Right ventricle myocardium inferior (tissue), 1 donor: ENCODE measurements around the gene CNTNAP2. TPM values are rescaled to one million over a fixed set of nuclear protein-coding genes. Genes with fewer than 3 reads are reported as not detected.
A peak's percentile ranks its signal among the peaks of the same experiment; 100 is the strongest.

Source experiments
- ATAC-seq: fragments of 200-7000 bp; cut with Tn5 transposase; one replicate; pipeline ENCODE4 v1.9.1; 2020; ENCODE audit warnings: mild to moderate bottlenecking, moderate library complexity
- DNase-seq: peaks from one replicate; pipeline ENCODE4 v3.0.0; 2021; ENCODE audit errors: missing footprints
- intact Hi-C: fragments of 100-400 bp; cut with DNase I; formaldehyde crosslinking; loops from one replicate; pipeline ENCODE4 v1.11.0; 2022
- total RNA-seq: library from RNA; stranded (reverse); fragmentation: NEBNext Ultra II Directional; extraction: Animal tissue kit (Norgen Biotek cat#: 25700); gene quantifications from one replicate; pipeline ENCODE4 v1.2.1, GENCODE V29; 2021
- donor health status: DM: no; HTN: yes; CAD: no; lungs with severe emphysema.

Gene CNTNAP2
- total RNA-seq, 1 donor from 2014 or later: 0.65 TPM

DNA sequence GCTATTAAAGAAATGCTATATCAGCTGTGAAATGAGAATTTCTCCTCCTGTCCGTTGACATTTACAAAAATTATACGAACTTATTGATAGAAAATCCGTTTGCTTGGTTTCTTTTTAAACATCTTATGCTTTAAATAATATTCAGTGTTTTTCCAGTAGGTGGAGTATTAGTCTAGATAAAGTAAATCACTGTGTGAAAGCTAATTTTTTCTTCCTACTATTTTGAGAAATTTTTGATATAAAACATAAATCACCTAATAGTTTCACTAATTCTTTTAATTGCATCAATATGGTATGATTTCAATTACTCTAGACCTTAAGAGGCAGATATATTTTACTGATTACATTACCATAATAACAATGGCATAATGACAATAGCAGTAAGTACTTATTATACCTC, 2138.7 kb downstream of the CNTNAP2 start:
- DNase-seq (no peak), ATAC-seq (no peak)
- intact Hi-C loops: no loop called here

DNA sequence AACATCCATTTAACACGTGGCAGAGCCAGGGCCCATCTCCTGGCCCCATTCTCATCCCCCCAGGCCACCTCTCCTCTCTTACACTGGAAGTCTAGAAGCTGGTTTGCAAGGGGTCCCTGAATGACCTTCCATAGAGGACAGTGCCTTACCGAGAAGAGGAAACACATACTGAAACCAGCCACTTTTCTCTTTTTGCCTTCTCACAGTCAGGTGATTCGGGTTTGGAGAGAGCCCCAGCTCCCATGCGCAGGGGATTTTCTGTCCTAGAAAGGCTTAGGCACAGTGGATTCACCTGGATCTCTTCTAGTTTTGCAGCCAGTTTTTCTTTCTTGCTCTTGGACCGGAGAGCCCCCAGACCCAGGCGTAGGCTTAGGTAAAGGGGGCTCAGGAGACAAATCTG, 2139.8 kb downstream of the CNTNAP2 start:
- ATAC-seq (no peak), DNase-seq (no peak)
- intact Hi-C loops: no loop called here

DNA sequence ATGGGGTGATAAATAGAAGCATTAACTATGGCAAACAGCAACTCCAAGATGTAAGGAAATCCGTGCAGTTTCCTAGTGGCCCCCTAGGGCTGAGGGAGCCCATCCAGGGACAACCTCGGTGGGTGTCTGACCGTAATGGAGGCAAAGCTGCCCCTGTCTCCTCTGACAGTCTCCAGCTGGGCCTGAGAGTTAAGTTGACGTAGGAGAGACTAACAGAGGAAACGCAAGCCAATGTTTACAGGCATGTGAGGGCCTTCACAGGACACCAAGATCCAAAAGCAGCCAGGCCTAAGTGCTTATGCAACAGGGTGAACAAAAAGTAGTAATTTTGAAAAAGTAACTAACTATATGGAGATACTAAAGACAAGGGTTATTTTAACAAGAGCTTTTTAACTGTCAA, 2144.0 kb downstream of the CNTNAP2 start:
- intact Hi-C loops: loop anchor here (5.0 to 10.0 kb wide), 2 partner anchors 704 to 1013 kb away; no protein-coding TSS in a partner anchor

GRCh38 chr7:148261523-148261922, 2144.9 kb downstream of the CNTNAP2 start:
- ATAC-seq (no peak), DNase-seq (no peak)
- intact Hi-C loops: loop anchor here (5.0 to 10.0 kb wide), 2 partner anchors 703 to 1014 kb away; no protein-coding TSS in a partner anchor

More for the DNA sequence above, 2144.0 kb downstream of the CNTNAP2 start:
- ATAC-seq (peak; percentile 84), DNase-seq (no peak)

- no peak for ATAC-seq
- intact Hi-C loops: loop anchor here (5.0 to 10.0 kb wide), 2 partner anchors 703 to 1015 kb away; no protein-coding TSS in a partner anchor
These were observed 2145.5 kb downstream of the CNTNAP2 start for GRCh38 chr7:148261996-148262688.

DNA sequence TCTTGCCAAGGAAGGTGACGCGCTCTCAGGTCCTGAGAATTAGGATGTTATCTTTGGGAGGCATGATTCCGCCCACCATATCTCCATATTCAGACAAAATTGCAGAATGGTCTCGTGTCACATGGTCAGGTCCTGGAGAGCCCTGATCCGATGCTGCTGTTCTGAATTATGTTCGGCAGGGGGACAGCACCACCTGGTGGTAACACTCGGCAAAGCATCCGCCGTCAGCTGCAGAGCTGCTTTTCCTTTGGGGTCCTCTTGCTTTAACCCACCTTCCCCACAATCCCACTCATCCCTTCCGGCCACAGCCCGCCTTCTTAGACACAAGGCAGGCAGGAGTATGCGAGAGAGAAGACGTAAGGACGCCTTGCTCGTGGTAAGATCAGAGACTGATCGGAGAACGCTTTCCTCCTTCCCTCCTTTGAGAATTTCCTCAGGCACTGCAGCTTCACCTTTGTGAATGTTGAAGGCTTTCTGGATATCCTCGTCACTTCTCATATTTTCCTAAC, 2146.2 kb downstream of the CNTNAP2 start:
- DNase-seq: peak; percentile 75
- ATAC-seq: peak; percentile 80
- intact Hi-C loops: loop anchor here (5.0 to 10.0 kb wide), 2 partner anchors 702 to 1015 kb away; no protein-coding TSS in a partner anchor

More at GRCh38 chr7:148261996-148262688, 2145.5 kb downstream of the CNTNAP2 start:
- DNase-seq: no peak

DNA sequence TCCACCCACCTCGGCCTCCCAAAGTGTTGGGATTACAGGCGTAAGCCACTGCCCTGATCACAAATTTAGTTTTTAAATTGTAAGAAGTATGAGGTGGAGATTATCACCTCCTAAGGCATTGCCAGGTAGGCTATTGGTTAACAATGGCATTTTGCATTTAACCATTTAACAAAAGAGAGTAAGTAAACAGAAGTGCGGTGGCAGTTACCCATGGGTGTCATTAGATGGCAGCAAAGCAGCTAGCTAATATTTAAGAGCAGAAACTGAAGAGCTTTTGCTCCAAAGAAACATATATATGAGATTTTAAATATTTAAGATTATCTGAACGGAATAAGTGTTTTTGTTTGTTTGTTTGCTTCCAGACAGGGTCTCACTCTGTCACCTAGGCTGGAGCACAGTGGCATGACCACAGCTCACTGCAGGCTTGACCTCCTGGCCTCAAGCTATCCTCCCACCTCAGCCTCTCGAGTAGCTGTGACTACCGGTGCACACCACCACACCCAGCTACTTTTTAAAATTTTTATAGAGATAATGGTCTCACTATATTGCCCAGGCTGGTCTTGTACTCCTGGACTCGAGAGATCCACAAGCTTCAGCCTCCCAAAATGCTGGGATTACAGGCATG, 2148.4 kb downstream of the CNTNAP2 start:
- ATAC-seq (no peak), DNase-seq (no peak)
- intact Hi-C loops: loop anchor here (5.0 to 10.0 kb wide), 2 partner anchors 700 to 1018 kb away; no protein-coding TSS in a partner anchor

DNA sequence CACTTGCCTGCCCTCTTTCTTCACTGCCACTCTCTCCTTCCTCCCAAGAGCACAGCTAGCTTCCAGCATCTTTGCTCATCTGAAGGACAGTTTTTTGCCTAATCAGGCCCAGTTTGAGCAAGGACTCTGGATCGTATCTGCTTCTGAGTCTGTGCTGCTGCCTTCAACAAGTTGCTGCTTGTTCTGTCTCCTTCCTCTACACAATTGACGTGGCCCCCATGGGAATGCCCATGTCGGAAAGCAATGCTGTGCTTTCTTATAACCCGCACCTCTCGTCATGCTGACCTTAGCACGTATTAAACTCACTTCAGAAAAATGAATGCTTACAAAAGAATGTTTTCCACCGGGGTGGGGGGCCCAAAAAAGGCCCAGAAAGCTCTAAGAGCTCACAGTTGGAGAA, 2149.3 kb downstream of the CNTNAP2 start:
- intact Hi-C loops: loop anchor here (10.0 kb wide), 1 partner anchor 699 kb away; no protein-coding TSS in a partner anchor
- ATAC-seq: no peak
- DNase-seq: no peak

GRCh38 chr7:148266795-148267194, 2150.2 kb downstream of the CNTNAP2 start:
- intact Hi-C loops: loop anchor here (10.0 kb wide), 1 partner anchor 698 kb away; no protein-coding TSS in a partner anchor
- ATAC-seq: no peak
- DNase-seq: no peak

DNA sequence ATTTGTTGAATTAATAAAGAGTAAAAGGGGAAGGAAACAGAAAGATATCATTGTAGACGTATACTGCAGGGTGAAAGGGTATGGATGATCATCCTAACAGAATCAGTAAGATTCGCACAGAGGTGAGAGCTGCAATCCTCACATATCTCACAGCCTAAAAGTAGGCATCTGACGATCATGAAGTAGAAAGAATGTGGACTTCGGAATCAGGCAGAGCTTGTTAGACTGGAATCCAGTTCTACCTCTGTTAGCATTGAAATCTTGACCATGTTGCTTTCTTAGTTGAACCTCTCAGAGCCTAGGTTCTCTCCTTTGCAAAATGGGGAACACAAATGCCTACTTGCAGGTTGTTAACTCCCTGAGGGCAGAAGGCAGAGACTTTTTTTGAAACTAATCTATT, 2154.0 kb downstream of the CNTNAP2 start:
- no peak for ATAC-seq
- intact Hi-C loops: no loop called here
- no peak for DNase-seq

GRCh38 chr7:148274118-148274517, 2157.5 kb downstream of the CNTNAP2 start:
- DNase-seq (no peak), ATAC-seq (no peak)
- intact Hi-C loops: no loop called here

DNA sequence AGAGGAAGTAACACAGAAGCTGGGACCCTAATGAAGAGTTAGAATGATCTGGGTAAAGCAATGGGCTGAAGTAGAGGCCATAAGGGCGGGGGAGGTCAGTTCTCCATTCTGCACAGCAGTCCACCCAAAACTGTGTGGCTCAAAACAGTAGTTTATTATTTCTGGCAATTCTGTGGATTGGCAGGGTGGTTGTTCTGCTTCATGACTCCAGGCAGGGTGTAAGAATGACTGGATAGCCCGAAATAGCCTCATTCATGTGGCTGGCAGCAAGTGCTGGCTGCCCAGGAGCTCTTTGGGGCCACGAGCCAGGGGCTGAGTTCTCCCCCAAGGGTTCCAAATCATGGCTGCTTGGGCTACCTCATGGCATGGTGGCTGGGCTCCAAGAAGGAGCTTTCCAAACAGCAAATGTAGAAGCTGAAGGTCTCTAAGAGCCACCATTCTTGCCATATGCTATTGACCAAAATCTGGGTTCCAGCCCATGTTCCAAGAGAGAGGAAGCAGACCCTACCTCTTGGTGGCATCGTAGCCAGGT, 2158.8 kb downstream of the CNTNAP2 start:
- DNase-seq (no peak), ATAC-seq (no peak)
- intact Hi-C loops: no loop called here

DNA sequence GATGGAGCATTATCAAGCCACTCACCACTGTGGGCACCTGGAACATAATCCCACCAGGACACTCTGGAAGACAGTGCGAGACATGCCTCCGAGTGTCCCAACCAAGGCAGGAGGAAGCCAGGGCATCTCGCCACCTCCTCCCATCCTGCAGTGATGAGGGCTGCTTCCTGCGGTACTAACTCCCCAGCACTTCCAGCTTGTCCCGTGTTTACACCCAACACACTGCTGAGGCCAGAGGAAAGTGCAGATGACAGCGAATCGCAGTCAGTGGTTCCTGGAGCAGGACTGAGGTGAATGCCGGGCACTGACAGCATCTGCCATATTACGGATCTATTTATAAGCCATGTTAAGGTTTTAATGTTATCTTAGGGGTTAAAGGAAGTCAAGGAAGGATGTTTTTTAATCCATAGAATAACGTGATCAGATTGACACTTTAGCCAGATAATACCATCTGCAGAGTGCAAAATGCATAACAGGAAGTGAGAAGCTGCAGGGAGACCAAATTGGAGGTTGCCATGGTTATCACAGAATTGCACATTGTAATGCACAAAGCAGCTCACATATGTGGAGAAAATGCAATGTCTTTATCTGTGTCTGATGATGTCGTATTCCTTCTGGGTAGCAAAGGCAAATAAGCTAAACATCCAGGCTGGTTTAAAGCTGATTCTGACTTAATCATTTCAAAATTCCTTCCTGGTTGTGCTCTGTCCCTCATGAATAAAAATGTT, 2159.9 kb downstream of the CNTNAP2 start:
- intact Hi-C loops: no loop called here
- ATAC-seq (no peak), DNase-seq (no peak)

DNA sequence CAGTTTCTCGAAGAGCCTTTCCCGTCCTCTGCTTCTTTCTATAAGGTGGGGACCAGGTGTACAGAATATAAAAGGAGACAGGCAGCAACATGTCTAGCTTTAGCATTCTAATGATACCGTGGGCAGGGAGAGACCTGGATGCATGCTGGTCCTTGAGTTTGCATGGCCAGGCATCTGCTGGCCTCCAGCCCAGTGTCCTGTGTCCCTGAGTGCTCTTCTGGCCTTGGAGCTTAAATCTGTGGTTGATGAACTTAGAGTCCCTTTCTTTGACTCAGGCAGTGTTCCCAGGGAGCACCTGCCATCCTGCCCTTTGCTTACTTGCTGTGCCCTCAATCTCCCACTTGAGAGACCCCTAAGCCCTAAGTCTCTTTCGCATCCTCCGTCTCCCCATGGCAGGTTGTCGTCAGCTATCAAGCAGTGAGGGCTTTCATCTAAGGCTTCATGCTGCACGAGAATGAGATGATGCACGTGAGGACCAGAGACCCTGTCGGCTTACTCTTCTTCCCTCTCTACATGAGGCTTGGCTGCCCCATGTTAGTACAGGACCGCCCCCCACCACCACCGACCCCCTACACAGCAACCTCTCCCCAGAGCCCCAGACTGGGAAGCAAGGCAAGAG, 2160.6 kb downstream of the CNTNAP2 start:
- intact Hi-C loops: no loop called here
- ATAC-seq: peak; percentile 62
- DNase-seq: no peak

- ATAC-seq: no peak
- intact Hi-C loops: no loop called here
- no peak for DNase-seq
These were observed 2169.5 kb downstream of the CNTNAP2 start for GRCh38 chr7:148286150-148286549.

- ATAC-seq: no peak
These were observed 2170.9 kb downstream of the CNTNAP2 start for GRCh38 chr7:148287538-148287937.

GRCh38 chr7:148288592-148289151, 2172.1 kb downstream of the CNTNAP2 start:
- intact Hi-C loops: no loop called here
- ATAC-seq: no peak
- DNase-seq: no peak

More at GRCh38 chr7:148287538-148287937, 2170.9 kb downstream of the CNTNAP2 start:
- intact Hi-C loops: no loop called here
- no peak for DNase-seq

- DNase-seq (no peak), ATAC-seq (no peak)
- intact Hi-C loops: no loop called here
These were observed 2173.0 kb downstream of the CNTNAP2 start for GRCh38 chr7:148289630-148290029.
